Measurements from ENCODE around the gene ZNF451. TPM values are rescaled to one million over a fixed set of nuclear protein-coding genes. Genes with fewer than 3 reads are reported as not detected.
"Not testable (repeated sequence)": the region's sequence is repeated elsewhere in the genome, so short reads cannot be mapped to it uniquely, and the experiment has no call there.

Gene ZNF451
- total and polyA plus RNA-seq, 4 donors, result 9.1 to 133 (median 27.1) TPM

- no CpG with 5 or more reads among the region's 5 CpGs for WGBS, 2 donors
- not testable (repeated sequence) for H3K4me3 ChIP-seq; H3K4me1 ChIP-seq (ENCODE audit: control insufficient read depth in 5 of 5, insufficient read depth in 5 of 5, low read length in 5 of 5); H3K27ac ChIP-seq (ENCODE audit: low read depth in 1 of 2, low read length in 1 of 2); DNase-seq; ATAC-seq (ENCODE audit: insufficient read depth, low FRiP score); H3K9me3 ChIP-seq (ENCODE audit: control insufficient read depth in 4 of 4, insufficient read depth in 3 of 4, low read length in 3 of 4); H3K27me3 ChIP-seq (ENCODE audit: control insufficient read depth in 3 of 3, insufficient read depth in 3 of 3, low read length in 2 of 3); H3K9ac ChIP-seq (ENCODE audit: insufficient read depth in 1 of 2, low read length in 2 of 2)
- H3K36me3 ChIP-seq (ENCODE audit: control insufficient read depth in 4 of 4, insufficient read depth in 4 of 4, low read length in 4 of 4), result peaks cover 0 to 14% (median 7%) of the 10 kb centered on the region in 4 donors
These were observed 42.8 kb upstream of the ZNF451 start for GRCh38 chr6:57047257-57047585.

- H3K27me3 ChIP-seq (ENCODE audit: control insufficient read depth in 3 of 3, insufficient read depth in 3 of 3, low read length in 2 of 3); H3K9ac ChIP-seq (ENCODE audit: insufficient read depth in 1 of 2, low read length in 2 of 2); H3K4me1 ChIP-seq (ENCODE audit: control insufficient read depth in 5 of 5, insufficient read depth in 5 of 5, low read length in 5 of 5); H3K4me3 ChIP-seq; ATAC-seq (ENCODE audit: insufficient read depth, low FRiP score); H3K27ac ChIP-seq (ENCODE audit: low read depth in 1 of 2, low read length in 1 of 2); DNase-seq; H3K9me3 ChIP-seq (ENCODE audit: control insufficient read depth in 4 of 4, insufficient read depth in 3 of 4, low read length in 3 of 4): not testable (repeated sequence)
- 89 to 91% methylated on average over 5 to 6 of the region's 6 CpGs for WGBS, 2 donors
- H3K36me3 ChIP-seq (ENCODE audit: control insufficient read depth in 4 of 4, insufficient read depth in 4 of 4, low read length in 4 of 4), result peaks cover 2 to 14% (median 8%) of the 10 kb centered on the region in 4 donors
These were observed 42.1 kb upstream of the ZNF451 start for GRCh38 chr6:57047859-57048258.

GRCh38 chr6:57048577-57048976 is 41.4 kb upstream of the ZNF451 start:
- TF ChIP-seq, protein P1, sequence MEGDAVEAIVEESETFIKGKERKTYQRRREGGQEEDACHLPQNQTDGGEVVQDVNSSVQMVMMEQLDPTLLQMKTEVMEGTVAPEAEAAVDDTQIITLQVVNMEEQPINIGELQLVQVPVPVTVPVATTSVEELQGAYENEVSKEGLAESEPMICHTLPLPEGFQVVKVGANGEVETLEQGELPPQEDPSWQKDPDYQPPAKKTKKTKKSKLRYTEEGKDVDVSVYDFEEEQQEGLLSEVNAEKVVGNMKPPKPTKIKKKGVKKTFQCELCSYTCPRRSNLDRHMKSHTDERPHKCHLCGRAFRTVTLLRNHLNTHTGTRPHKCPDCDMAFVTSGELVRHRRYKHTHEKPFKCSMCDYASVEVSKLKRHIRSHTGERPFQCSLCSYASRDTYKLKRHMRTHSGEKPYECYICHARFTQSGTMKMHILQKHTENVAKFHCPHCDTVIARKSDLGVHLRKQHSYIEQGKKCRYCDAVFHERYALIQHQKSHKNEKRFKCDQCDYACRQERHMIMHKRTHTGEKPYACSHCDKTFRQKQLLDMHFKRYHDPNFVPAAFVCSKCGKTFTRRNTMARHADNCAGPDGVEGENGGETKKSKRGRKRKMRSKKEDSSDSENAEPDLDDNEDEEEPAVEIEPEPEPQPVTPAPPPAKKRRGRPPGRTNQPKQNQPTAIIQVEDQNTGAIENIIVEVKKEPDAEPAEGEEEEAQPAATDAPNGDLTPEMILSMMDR (IDR thresholded peaks at IDR 0.05; ENCODE audit: control extremely low read depth, extremely low read depth), result no peak
- 85 to 87% methylated on average over 5 of the region's 5 CpGs for WGBS, 2 donors

GRCh38 chr6:57063847-57064246 is 26.1 kb upstream of the ZNF451 start:
- 90 to 92% methylated on average over 3 of the region's 3 CpGs for WGBS, 2 donors
- ATAC-seq (ENCODE audit: insufficient read depth, low FRiP score) (no peak), DNase-seq (no peak)
- Histone ChIP-seq H3K9me3 (ENCODE audit: control insufficient read depth in 4 of 4, insufficient read depth in 3 of 4, low read length in 3 of 4) (no peaks in the 10 kb centered on the region), H3K4me3 (no peak overlapping the region), H3K9ac (ENCODE audit: insufficient read depth in 1 of 2, low read length in 2 of 2) (no peak overlapping the region), H3K27me3 (ENCODE audit: control insufficient read depth in 3 of 3, insufficient read depth in 3 of 3, low read length in 2 of 3) (no peaks in the 10 kb centered on the region), H3K4me1 (ENCODE audit: control insufficient read depth in 5 of 5, insufficient read depth in 5 of 5, low read length in 5 of 5) (no peaks in the 10 kb centered on the region), H3K36me3 (ENCODE audit: control insufficient read depth in 4 of 4, insufficient read depth in 4 of 4, low read length in 4 of 4) (peaks cover 5 to 23% (median 8%) of the 10 kb centered on the region in 4 donors), H3K27ac (ENCODE audit: low read depth in 1 of 2, low read length in 1 of 2) (no peak overlapping the region)
- TF ChIP-seq, protein P1 (IDR thresholded peaks at IDR 0.05; ENCODE audit: control extremely low read depth, extremely low read depth), result no peak

More at GRCh38 chr6:57048577-57048976, 41.4 kb upstream of the ZNF451 start:
- H3K27me3 ChIP-seq (ENCODE audit: control insufficient read depth in 3 of 3, insufficient read depth in 3 of 3, low read length in 2 of 3), result no peaks in the 10 kb centered on the region
- H3K4me1 ChIP-seq (ENCODE audit: control insufficient read depth in 5 of 5, insufficient read depth in 5 of 5, low read length in 5 of 5), result peaks cover 0 to 7% (median 6%) of the 10 kb centered on the region in 5 donors
- no peak overlapping the region for H3K4me3 ChIP-seq
- no peak overlapping the region for H3K9ac ChIP-seq (ENCODE audit: insufficient read depth in 1 of 2, low read length in 2 of 2)
- H3K36me3 ChIP-seq (ENCODE audit: control insufficient read depth in 4 of 4, insufficient read depth in 4 of 4, low read length in 4 of 4), result peaks cover 4 to 17% (median 10%) of the 10 kb centered on the region in 4 donors
- H3K27ac ChIP-seq (ENCODE audit: low read depth in 1 of 2, low read length in 1 of 2), result no peak overlapping the region
- no peak for ATAC-seq (ENCODE audit: insufficient read depth, low FRiP score)
- DNase-seq, result no peak
- H3K9me3 ChIP-seq (ENCODE audit: control insufficient read depth in 4 of 4, insufficient read depth in 3 of 4, low read length in 3 of 4), result no peaks in the 10 kb centered on the region

All from lung (tissue), 12 donors.